Measurements from ENCODE around the gene KCTD20.
"Not testable (repeated sequence)": the region's sequence is repeated elsewhere in the genome, so short reads cannot be mapped to it uniquely, and the experiment has no call there.

Gene KCTD20

GRCh38 chr6:36442671-36443470, at the start of gene KCTD20, which contains the start of gene PXT1:
Gene KCTD20, plus strand, starts transcription at chr6:36443000. Its CDS starts 27,098 bp downstream, at chr6:36470098.
Gene PXT1, minus strand, starts transcription at chr6:36442854. Its CDS starts 16,772 bp downstream, at chr6:36426082.
- DNase-seq = peak; percentile 91

- no peak for DNase-seq
Observed at GRCh38 chr6:36399970-36400369, 42.8 kb upstream of the KCTD20 start.

GRCh38 chr6:36402481-36402880, 40.3 kb upstream of the KCTD20 start:
- no peak for DNase-seq

GRCh38 chr6:36404164-36404563, 38.6 kb upstream of the KCTD20 start:
- DNase-seq = no peak

- not testable (repeated sequence) for DNase-seq
Observed at GRCh38 chr6:36409718-36410117, 33.1 kb upstream of the KCTD20 start.

- no peak for DNase-seq
Observed at GRCh38 chr6:36413489-36414480, 29.0 kb upstream of the KCTD20 start.

GRCh38 chr6:36414481-36414880, 28.3 kb upstream of the KCTD20 start:
- no peak for DNase-seq

- no peak for DNase-seq
Observed at GRCh38 chr6:36418558-36418957, 24.2 kb upstream of the KCTD20 start.

- DNase-seq = no peak
Observed at GRCh38 chr6:36419310-36419709, 23.5 kb upstream of the KCTD20 start.

- DNase-seq = no peak
Observed at GRCh38 chr6:36422714-36423100, 20.1 kb upstream of the KCTD20 start.

GRCh38 chr6:36423101-36423824, 19.5 kb upstream of the KCTD20 start:
- peak; percentile 98 for DNase-seq

- DNase-seq = no peak
Observed at GRCh38 chr6:36426622-36427021, 16.2 kb upstream of the KCTD20 start.

- DNase-seq = no peak
Observed at GRCh38 chr6:36428911-36429310, 13.9 kb upstream of the KCTD20 start.

- no peak for DNase-seq
Observed at GRCh38 chr6:36430351-36430750, 12.4 kb upstream of the KCTD20 start.

- no peak for DNase-seq
Observed at GRCh38 chr6:36431197-36431596, 11.6 kb upstream of the KCTD20 start.

- no peak for DNase-seq
Observed at GRCh38 chr6:36432151-36432671, 10.6 kb upstream of the KCTD20 start.

GRCh38 chr6:36436466-36436865, 6.3 kb upstream of the KCTD20 start:
- no peak for DNase-seq

GRCh38 chr6:36441307-36441894, 1.4 kb upstream of the KCTD20 start:
- peak; percentile 87 for DNase-seq

GRCh38 chr6:36442103-36442670, 613 bp upstream of the KCTD20 start:
- no peak for DNase-seq

- DNase-seq = no peak
Observed at GRCh38 chr6:36443471-36444428, 950 bp downstream of the KCTD20 start.

GRCh38 chr6:36444470-36444869, 1.7 kb downstream of the KCTD20 start:
- DNase-seq = no peak
